Fibroblast of skin of back (primary cell): ENCODE results near the gene PRG3.

ENCODE experiments used
- DNase-seq: peaks from one replicate; pipeline ENCODE4 v3.0.0-alpha.2; 2013

The PRG3 gene

DNA sequence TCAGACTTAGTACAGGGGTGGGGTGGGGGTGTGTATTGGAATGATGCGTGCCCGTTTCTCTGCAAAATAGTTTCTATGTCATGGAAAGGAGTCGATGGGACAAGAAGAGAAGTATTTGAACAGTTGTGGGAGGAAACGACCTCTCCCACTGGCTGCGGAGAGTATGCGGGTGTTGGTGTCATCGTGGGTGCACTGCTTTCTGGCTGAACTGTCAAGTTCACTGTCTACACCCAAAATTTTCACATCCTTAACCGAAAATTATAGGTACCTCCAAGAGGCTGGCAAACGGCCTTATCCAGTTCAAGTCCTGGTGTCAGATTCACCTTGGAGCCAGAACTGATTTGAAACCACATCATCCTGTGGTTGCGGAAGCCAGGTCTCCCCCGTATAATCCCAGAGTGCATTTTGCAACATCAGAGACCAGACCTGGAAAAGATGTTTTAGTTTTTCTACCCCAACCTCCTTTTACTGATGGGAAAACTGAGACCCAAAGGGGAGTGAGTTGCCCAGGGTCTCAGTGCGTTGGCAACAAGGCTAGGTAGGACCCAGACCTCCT lies 44.8 kb downstream of the PRG3 start:
- no peak for DNase-seq

DNA sequence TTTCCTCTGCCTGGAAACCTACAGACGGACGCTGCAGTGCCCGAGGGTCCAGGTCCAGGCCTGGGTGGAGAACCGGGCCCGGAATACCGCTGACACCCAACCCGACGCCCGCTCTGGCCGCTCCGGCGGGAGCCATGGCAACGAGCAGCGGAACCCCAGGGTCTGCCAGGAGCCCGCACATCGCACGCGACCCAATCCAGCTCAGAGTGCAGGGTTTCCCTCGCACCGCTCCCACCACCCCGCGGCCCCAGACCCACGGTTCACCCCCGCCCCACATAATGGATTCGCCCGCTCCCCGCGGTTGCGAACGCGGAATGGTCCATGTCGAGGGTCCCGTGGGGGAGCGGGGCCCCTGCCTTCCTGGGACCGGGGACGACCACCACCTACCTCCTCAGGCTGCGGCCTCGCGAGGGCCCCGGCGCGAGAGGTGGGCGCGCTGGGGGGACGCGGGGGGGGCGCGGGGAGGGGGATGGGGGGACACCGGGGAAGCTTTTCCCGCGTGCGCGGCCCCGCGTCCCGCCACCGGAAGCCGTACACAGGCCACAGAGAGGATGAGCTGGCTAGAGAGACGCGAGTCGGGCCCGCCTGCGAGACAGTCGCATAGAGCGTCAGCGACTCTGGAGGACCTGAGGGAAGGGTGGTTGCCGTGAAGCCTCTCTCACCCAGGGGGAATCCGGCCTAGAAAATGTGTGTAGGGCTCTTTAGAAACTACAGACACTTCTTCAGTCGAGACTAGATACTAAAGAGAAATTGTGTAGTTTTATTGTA lies 45.4 kb downstream of the PRG3 start, which contains the start of gene SSRP1:
TSS of gene SSRP1 (minus strand) at position 550 of the 768 bp plus-strand sequence. CDS start 771 bp downstream, outside the sequence.
- DNase-seq = peak; percentile 91

DNA sequence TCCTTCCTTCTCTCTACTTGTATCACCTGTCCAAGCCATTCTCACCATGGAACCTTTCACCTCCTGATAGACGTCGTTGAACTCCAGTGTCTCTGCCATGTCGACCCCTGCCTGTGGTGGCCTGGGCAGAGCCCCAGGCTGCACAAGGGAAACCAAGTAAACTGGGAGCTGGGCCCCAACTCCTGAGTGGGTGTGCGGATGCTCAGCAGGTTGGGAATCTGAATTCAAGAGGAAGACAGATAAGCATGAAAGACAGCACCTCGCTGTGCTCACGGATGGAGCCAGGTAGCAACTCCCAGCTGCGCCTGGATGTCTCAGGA lies 46.0 kb downstream of the PRG3 start:
- DNase-seq = no peak

DNA sequence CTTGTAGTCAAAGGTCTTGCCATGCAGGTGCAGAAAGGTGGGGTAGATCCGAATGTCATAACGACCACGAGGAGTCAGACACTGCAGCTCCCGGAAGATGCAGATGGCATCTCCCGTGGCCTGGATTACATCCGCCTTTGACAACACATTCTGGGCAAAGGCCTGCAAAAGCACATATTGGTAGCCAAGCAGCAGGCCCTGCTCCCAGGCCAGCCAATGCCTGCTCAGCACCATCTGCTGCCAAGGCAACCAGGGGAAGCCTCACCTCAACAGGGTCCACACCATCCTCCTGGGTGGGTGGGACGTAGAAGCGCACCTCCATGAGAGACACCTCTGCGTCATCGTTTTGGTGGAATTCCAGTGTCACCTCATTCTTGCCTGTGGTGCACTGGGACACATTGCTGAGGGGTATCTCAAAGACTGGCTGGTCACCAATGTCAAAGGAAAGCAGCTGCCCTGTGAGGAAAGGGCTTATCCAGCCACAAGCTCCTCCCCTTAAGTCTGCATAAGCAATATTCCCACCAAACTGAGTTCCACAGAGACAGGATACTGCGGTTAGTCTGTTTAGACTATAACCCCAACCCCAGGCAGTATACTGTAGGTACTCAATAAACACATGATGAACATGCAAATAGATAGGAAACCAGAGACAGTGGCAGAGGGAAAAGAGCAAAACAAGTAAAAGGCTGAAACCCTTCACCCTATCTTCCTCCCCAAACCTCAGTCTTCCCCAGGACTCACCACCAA lies 48.1 kb downstream of the PRG3 start:
- DNase-seq = no peak

DNA sequence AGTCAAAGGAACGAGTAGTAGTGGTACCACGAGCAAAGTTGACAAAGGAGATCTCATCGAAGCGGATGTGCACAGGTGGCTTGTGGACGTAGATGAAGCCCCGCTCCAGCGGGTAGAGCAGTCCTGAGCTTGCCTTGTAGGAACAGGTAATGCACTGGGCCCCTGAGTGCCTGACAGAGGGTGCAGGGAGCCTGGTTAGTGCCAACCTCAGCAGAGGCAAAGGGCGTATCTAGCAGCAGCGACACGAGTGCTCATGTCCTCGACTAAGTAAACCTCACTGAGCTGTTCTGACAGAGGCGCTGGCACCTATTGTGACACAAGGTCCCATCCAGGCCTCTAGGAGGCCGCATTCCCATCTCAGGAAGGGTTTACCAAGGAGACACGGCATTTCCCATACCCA lies 49.2 kb downstream of the PRG3 start:
- no peak for DNase-seq

DNA sequence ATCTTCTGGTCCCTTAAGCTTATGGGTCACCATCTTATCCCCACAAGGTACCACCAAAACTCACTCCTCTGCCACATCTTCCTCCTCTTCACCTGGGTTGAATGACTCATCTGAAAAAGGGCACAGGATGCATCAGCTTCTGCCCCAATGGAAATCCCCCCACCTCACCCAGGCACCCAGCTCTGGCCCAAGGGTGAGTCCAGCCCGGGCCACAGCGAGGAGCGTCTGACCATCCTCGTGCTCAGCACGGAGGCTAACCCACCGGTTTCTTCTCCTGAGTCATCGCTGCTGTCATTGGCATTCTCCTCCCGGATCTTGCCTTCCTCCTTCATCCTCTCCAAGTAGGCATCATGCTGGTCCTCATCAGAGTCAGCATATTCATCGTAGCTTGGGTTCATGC lies 50.9 kb downstream of the PRG3 start:
- DNase-seq = no peak

DNA sequence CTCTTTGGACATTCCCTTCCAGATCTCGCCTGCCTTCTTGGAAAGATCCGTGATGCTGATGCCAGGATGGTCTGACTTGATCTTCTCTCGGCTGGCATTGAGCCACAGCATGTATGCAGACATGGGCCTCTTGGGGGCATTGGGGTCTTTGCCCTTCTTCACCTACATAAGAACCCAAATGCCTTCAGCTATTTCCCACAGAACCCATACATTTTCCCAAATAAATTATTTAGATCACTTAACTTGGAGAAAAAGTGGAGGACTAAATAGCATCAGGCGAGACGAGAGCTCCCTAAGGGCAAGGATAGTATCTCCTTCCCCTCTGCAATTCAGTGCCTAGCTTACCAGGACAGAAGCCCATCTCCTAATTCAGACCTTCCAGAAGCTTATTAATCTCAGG lies 53.2 kb downstream of the PRG3 start:
- no peak for DNase-seq
